Uterus (tissue), 4 donors: ENCODE data around the gene GRHL3. TPM values are rescaled to one million over a fixed set of nuclear protein-coding genes. Genes with fewer than 3 reads are reported as not detected.

ENCODE experiments used
- DNase-seq, 2 donors: peaks; one replicate each; pipeline ENCODE4 v3.0.0-alpha.2; 2019 to 2020
- H3K27ac ChIP-seq, 2 donors: fragments of 200-600 bp; sonication (generic); 1 replicate in 1 of 2; 2 replicates in 1 of 2; pipeline ENCODE4 v1.5.1; 2016 to 2018
- H3K27me3 ChIP-seq, 2 donors: fragments of 200-600 bp; sonication (generic); one replicate each; pipeline ENCODE4 v1.5.1; 2018 to 2019; ENCODE audit warnings: control low read depth in 1 of 2
- H3K36me3 ChIP-seq, 2 donors: fragments of 200-600 bp; sonication (generic); one replicate each; pipeline ENCODE4 v1.5.1; 2019; ENCODE audit warnings: control low read depth in 1 of 2
- H3K4me1 ChIP-seq, 2 donors: fragments of 200-600 bp; sonication (generic); one replicate each; pipeline ENCODE4 v1.5.1; 2018 to 2019; ENCODE audit warnings: control low read depth in 1 of 2
- H3K4me3 ChIP-seq, 2 donors: fragments of 200-600 bp; sonication (generic); 1 replicate in 1 of 2; 2 replicates in 1 of 2; pipeline ENCODE4 v1.5.1; 2018 to 2019; ENCODE audit warnings: mild to moderate bottlenecking in 1 of 2
- H3K9me3 ChIP-seq, 2 donors: fragments of 200-600 bp; sonication (generic); one replicate each; pipeline ENCODE4 v1.5.1; 2019; ENCODE audit warnings: control low read depth in 1 of 2
- CTCF ChIP-seq, 4 experiments: fragments of 200-600 bp in 2 of 4; fragments of 450-650 bp in 2 of 4; sonication (generic) in 2 of 4; IDR thresholded peaks; one replicate each; pipeline ENCODE4 v1.5.1; 2016 to 2019; ENCODE audit warnings: antibody characterized with exemption in 4 of 4, mild to moderate bottlenecking in 2 of 4, moderate library complexity in 1 of 4
- POLR2A ChIP-seq, 2 donors: fragments of 450-650 bp; IDR thresholded peaks; one replicate each; pipeline ENCODE4 v1.6.1; 2016; ENCODE audit warnings: antibody characterized with exemption in 2 of 2, mild to moderate bottlenecking in 1 of 2, moderate library complexity in 1 of 2
- intact Hi-C: fragments of 100-400 bp; cut with DNase I; formaldehyde crosslinking; loops from one replicate; pipeline ENCODE4 v1.15.1; 2023; ENCODE audit warnings: low total_unique reads
- total RNA-seq, 4 donors: library from RNA; depleted of rRNA in 3 of 4; stranded (reverse); fragments of >200 nt in 3 of 4; gene quantifications; one replicate each; pipeline versions ENCODE4 v1.1.0 to v1.2.4, GENCODE V29; 2014 to 2023
- donor health status: DM: yes; HTN: yes; CAD: no.

Gene GRHL3
- total RNA-seq, 4 donors from 2014 or later, result 0.15 to 0.35 TPM; not detected in 2

- no peak overlapping the region for H3K4me3 ChIP-seq
- no peaks in the 10 kb centered on the region for H3K9me3 ChIP-seq
- TF ChIP-seq POLR2A (IDR thresholded peaks at IDR 0.05), result no peak
- no peak for TF ChIP-seq CTCF (IDR thresholded peaks at IDR 0.05)
- no peak for DNase-seq
- intact Hi-C loops, result no loop called here
- no peaks in the 10 kb centered on the region for H3K27me3 ChIP-seq
- H3K4me1 ChIP-seq, result no peaks in the 10 kb centered on the region
- H3K36me3 ChIP-seq, result no peaks in the 10 kb centered on the region
- H3K27ac ChIP-seq, result no peak overlapping the region
Observed at GRCh38 chr1:24386931-24387330, 67.8 kb downstream of the GRHL3 start.

- Histone ChIP-seq H3K4me3 (no peak overlapping the region), H3K9me3 (no peaks in the 10 kb centered on the region), H3K27me3 (no peaks in the 10 kb centered on the region), H3K27ac (no peak overlapping the region), H3K4me1 (no peaks in the 10 kb centered on the region), H3K36me3 (no peaks in the 10 kb centered on the region)
- intact Hi-C loops, result no loop called here
- TF ChIP-seq CTCF (IDR thresholded peaks at IDR 0.05) (no peak), POLR2A (IDR thresholded peaks at IDR 0.05) (no peak)
- DNase-seq, result no peak
Observed at GRCh38 chr1:24387636-24388175, 68.5 kb downstream of the GRHL3 start.

- Histone ChIP-seq H3K36me3 (no peaks in the 10 kb centered on the region), H3K4me3 (no peak overlapping the region), H3K4me1 (no peaks in the 10 kb centered on the region), H3K27ac (no peak overlapping the region), H3K9me3 (no peaks in the 10 kb centered on the region), H3K27me3 (no peaks in the 10 kb centered on the region)
- DNase-seq, result no peak
- TF ChIP-seq POLR2A (IDR thresholded peaks at IDR 0.05) (no peak), CTCF (IDR thresholded peaks at IDR 0.05) (no peak)
- intact Hi-C loops, result no loop called here
Observed at GRCh38 chr1:24388331-24388885, 69.3 kb downstream of the GRHL3 start.

- no peaks in the 10 kb centered on the region for H3K27me3 ChIP-seq
- H3K4me1 ChIP-seq, result no peaks in the 10 kb centered on the region
- intact Hi-C loops, result no loop called here
- TF ChIP-seq POLR2A (IDR thresholded peaks at IDR 0.05) (no peak), CTCF (IDR thresholded peaks at IDR 0.05) (no peak)
- no peak for DNase-seq
- H3K4me3 ChIP-seq, result no peak overlapping the region
- no peaks in the 10 kb centered on the region for H3K36me3 ChIP-seq
- no peak overlapping the region for H3K27ac ChIP-seq
- H3K9me3 ChIP-seq, result no peaks in the 10 kb centered on the region
Observed at GRCh38 chr1:24389231-24389678, 70.1 kb downstream of the GRHL3 start.

GRCh38 chr1:24390924-24391782 lies 72.0 kb downstream of the GRHL3 start:
- no peaks in the 10 kb centered on the region for H3K4me1 ChIP-seq
- H3K4me3 ChIP-seq, result no peak overlapping the region
- H3K36me3 ChIP-seq, result no peaks in the 10 kb centered on the region
- DNase-seq, result peak; percentile 84 to 88
- H3K9me3 ChIP-seq, result no peaks in the 10 kb centered on the region
- peak overlapping the region; percentile 86 to 88 for H3K27ac ChIP-seq
- intact Hi-C loops, result no loop called here
- no peaks in the 10 kb centered on the region for H3K27me3 ChIP-seq
- TF ChIP-seq CTCF (IDR thresholded peaks at IDR 0.05), result peak; percentile 92 to 98 (median 94)
- TF ChIP-seq POLR2A (IDR thresholded peaks at IDR 0.05), result no peak
